OCI-LY7 (cell line): Measurements from ENCODE around the gene CBFA2T2. TPM values are rescaled to one million over a fixed set of nuclear protein-coding genes. Genes with fewer than 3 reads are reported as not detected.
A peak's percentile ranks its signal among the peaks of the same experiment; 100 is the strongest.

ENCODE experiments used
- BruUV-seq: library from RNA; stranded (reverse); fragments of 400-500 nt; replicated peaks from 2 replicates; lab custom pipeline; 2021; lab: Mats Ljungman, UMichigan
- CTCF ChIA-PET: fragments of 300-600 bp; sonication (Branson Sonifier 250); formaldehyde crosslinking; loops from one replicate; lab custom pipeline; 2022; ENCODE audit warnings: antibody characterized with exemption; ENCODE audit not compliant: unreplicated experiment; lab: Charles Lee
- POLR2A ChIA-PET: fragments of 300-600 bp; sonication (Branson Sonifier 250); formaldehyde crosslinking; loops from one replicate; lab custom pipeline; 2022; ENCODE audit warnings: antibody characterized with exemption; lab: Charles Lee
- DNase-seq: peaks from one replicate; pipeline ENCODE4 v3.0.0-alpha.2; 2015; ENCODE audit warnings: low spot score
- H2AFZ ChIP-seq: fragments of 200-600 bp; sonication (generic), shearing (Covaris generic); 2 replicates; pipeline ENCODE4 v1.6.1; 2014; ENCODE audit warnings: mild to moderate bottlenecking, antibody characterized with exemption, low read length, moderate library complexity
- H3K27ac ChIP-seq: fragments of 200-600 bp; sonication (generic); 2 replicates; pipeline ENCODE4 v1.5.1; 2014; ENCODE audit warnings: mixed run types, low read depth, mild to moderate bottlenecking, moderate library complexity, low read length, inconsistent platforms; ENCODE audit not compliant: poor library complexity, severe bottlenecking
- H3K36me3 ChIP-seq: fragments of 200-600 bp; sonication (generic); 2 replicates; pipeline ENCODE4 v1.6.1; 2014; ENCODE audit warnings: mild to moderate bottlenecking, antibody characterized with exemption, low read length, moderate library complexity, mixed read lengths; ENCODE audit not compliant: insufficient read depth
- H3K4me1 ChIP-seq: fragments of 200-600 bp; sonication (generic); 2 replicates; pipeline ENCODE4 v1.5.1; 2014; ENCODE audit warnings: mild to moderate bottlenecking, low read length; ENCODE audit not compliant: insufficient read depth, poor library complexity, severe bottlenecking
- H3K4me2 ChIP-seq: fragments of 200-600 bp; sonication (generic); 2 replicates; pipeline ENCODE4 v1.6.1; 2014; ENCODE audit warnings: mild to moderate bottlenecking, low read length
- H3K4me3 ChIP-seq: fragments of 200-600 bp; sonication (generic); 2 replicates; pipeline ENCODE4 v1.5.1; 2014; ENCODE audit warnings: mild to moderate bottlenecking, low read depth, low read length; ENCODE audit not compliant: poor library complexity, severe bottlenecking
- H3K79me2 ChIP-seq: fragments of 200-600 bp; sonication (generic); 2 replicates; pipeline ENCODE4 v1.6.1; 2016; ENCODE audit warnings: low read depth, mild to moderate bottlenecking, low read length, moderate library complexity, mixed read lengths; ENCODE audit not compliant: insufficient read depth
- H3K9me2 ChIP-seq: fragments of 200-600 bp; sonication (generic); 2 replicates; pipeline ENCODE4 v1.6.1; 2016; ENCODE audit warnings: mild to moderate bottlenecking, low read length, mixed read lengths; ENCODE audit not compliant: insufficient read depth
- H3K9me3 ChIP-seq: fragments of 200-600 bp; sonication (generic); 2 replicates; pipeline ENCODE4 v1.6.1; 2014; ENCODE audit warnings: mild to moderate bottlenecking, mixed run types, low read length, mixed read lengths
- H4K20me1 ChIP-seq: fragments of 200-600 bp; sonication (generic); 2 replicates; pipeline ENCODE4 v1.6.1; 2014; ENCODE audit warnings: mild to moderate bottlenecking, antibody characterized with exemption, low read length, moderate library complexity, mixed read lengths; ENCODE audit not compliant: insufficient read depth
- CTCF ChIP-seq: fragments of 200-600 bp; sonication (generic); conservative IDR thresholded peaks from 2 replicates; pipeline ENCODE4 v1.5.1; 2014; ENCODE audit warnings: mild to moderate bottlenecking, antibody characterized with exemption, low read length, moderate library complexity, mixed read lengths
- EZH2phosphoT487 ChIP-seq: fragments of 200-600 bp; sonication (generic); IDR thresholded peaks from 2 replicates; pipeline ENCODE4 v1.6.1; 2018; ENCODE audit warnings: low read depth, borderline replicate concordance, mild to moderate bottlenecking, mixed run types, antibody characterized with exemption, low read length, moderate library complexity, mixed read lengths
- intact Hi-C: fragments of 100-400 bp; cut with micrococcal nuclease; formaldehyde crosslinking; loops from one replicate; pipeline ENCODE4 v1.10.0; 2022; ENCODE audit not compliant: unreplicated experiment
- total RNA-seq, 2 experiments: library from RNA; depleted of rRNA in 1 of 2; stranded (reverse); fragments of >200 nt in 1 of 2; shearing (Covaris generic) in 1 of 2; gene quantifications; 2 replicates each; pipeline ENCODE4 v1.2.3, GENCODE V29; 2014 to 2022

Gene CBFA2T2
- total RNA-seq, 2 experiments from 2014 or later = 20.7 to 32.9 TPM

GRCh38 chr20:33474097-33474873, 15.6 kb upstream of the CBFA2T2 start:
- no peak for DNase-seq
- Histone ChIP-seq H3K4me3 (no peak overlapping the region), H3K4me2 (no peak overlapping the region; the same call in 1 of the 2 replicates), H4K20me1 (no peaks in the 10 kb centered on the region), H3K79me2 (no peaks in the 10 kb centered on the region), H3K27ac (no peak overlapping the region), H3K9me2 (no peaks in the 10 kb centered on the region), H3K36me3 (no peaks in the 10 kb centered on the region), H3K9me3 (no peaks in the 10 kb centered on the region), H3K4me1 (peaks cover 75% of the 10 kb centered on the region), H2AFZ (no peak overlapping the region; the same call in 1 of the 2 replicates)
- no TSS peak for BruUV-seq
- ChIA-PET CTCF (no interaction called here), POLR2A (interaction anchor here (0.7 to 2.6 kb wide), 5 partner anchors 10 to 192 kb away, joined by 3 to 12 read pairs (median 5); partner anchors contain the start of genes ACTL10 and CBFA2T2)
- intact Hi-C loops = no loop called here
- TF ChIP-seq EZH2phosphoT487 (no peak), CTCF (no peak)

- no peak for DNase-seq
- Histone ChIP-seq H4K20me1 (no peaks in the 10 kb centered on the region), H3K9me2 (no peaks in the 10 kb centered on the region), H3K4me2 (peak overlapping the region; percentile 72), H3K79me2 (no peaks in the 10 kb centered on the region), H3K36me3 (no peaks in the 10 kb centered on the region), H3K4me1 (peaks cover 68% of the 10 kb centered on the region), H2AFZ (peak overlapping the region; percentile 91; the same call in 1 of the 2 replicates), H3K27ac (peak overlapping the region; percentile 38), H3K4me3 (no peak overlapping the region), H3K9me3 (no peaks in the 10 kb centered on the region)
- ChIA-PET POLR2A (interaction anchor here (0.6 to 2.6 kb wide), 5 partner anchors 10 to 192 kb away, joined by 3 to 12 read pairs (median 3); partner anchors contain the start of genes ACTL10 and CBFA2T2), CTCF (interaction anchor here (0.6 kb wide), 1 partner anchor 30 kb away, joined by 4 read pairs; no protein-coding TSS in a partner anchor)
- intact Hi-C loops = no loop called here
- no TSS peak for BruUV-seq
- no peak for TF ChIP-seq EZH2phosphoT487
- no peak for TF ChIP-seq CTCF
Observed at GRCh38 chr20:33474963-33475362, 14.9 kb upstream of the CBFA2T2 start.
